Fibroblast of mammary gland (primary cell): ENCODE measurements around the gene MYLK4.

Experiments used
- DNase-seq: peaks from one replicate; pipeline ENCODE4 v3.0.0-alpha.2; 2010; ENCODE audit warnings: low read depth
- H3K4me3 ChIP-seq: 2 replicates; pipeline ENCODE4 v1.5.1; 2011; ENCODE audit warnings: low read depth, mild to moderate bottlenecking, low read length, moderate library complexity; ENCODE audit not compliant: control insufficient read depth
- CTCF ChIP-seq: conservative IDR thresholded peaks from 2 replicates; pipeline ENCODE4 v1.5.1; 2011; ENCODE audit warnings: low read depth, low read length, inconsistent platforms; ENCODE audit not compliant: control insufficient read depth, insufficient read depth

Gene MYLK4

GRCh38 chr6:2732503-2733089, 18.1 kb downstream of the MYLK4 start:
- TF ChIP-seq CTCF = no peak
- no peak for DNase-seq

GRCh38 chr6:2731281-2731909, 19.3 kb downstream of the MYLK4 start:
- TF ChIP-seq CTCF = no peak
- H3K4me3 ChIP-seq = no peak overlapping the region
- DNase-seq = no peak

More at GRCh38 chr6:2732503-2733089, 18.1 kb downstream of the MYLK4 start:
- H3K4me3 ChIP-seq = no peak overlapping the region

- no peak for DNase-seq
- TF ChIP-seq CTCF = no peak
- no peak overlapping the region for H3K4me3 ChIP-seq
Observed at GRCh38 chr6:2730353-2731107, 20.2 kb downstream of the MYLK4 start.

GRCh38 chr6:2729921-2730320, 20.8 kb downstream of the MYLK4 start:
- H3K4me3 ChIP-seq = no peak overlapping the region
- DNase-seq = no peak
- no peak for TF ChIP-seq CTCF

GRCh38 chr6:2725999-2726567, 24.6 kb downstream of the MYLK4 start:
- no peak overlapping the region for H3K4me3 ChIP-seq
- peak; percentile 74 for DNase-seq
- no peak for TF ChIP-seq CTCF

- no peak for TF ChIP-seq CTCF
- DNase-seq = no peak
- H3K4me3 ChIP-seq = no peak overlapping the region
Observed at GRCh38 chr6:2725364-2725988, 25.2 kb downstream of the MYLK4 start.
